ENCODE measurements around the gene DOCK1.

DOCK1 gene

DNA sequence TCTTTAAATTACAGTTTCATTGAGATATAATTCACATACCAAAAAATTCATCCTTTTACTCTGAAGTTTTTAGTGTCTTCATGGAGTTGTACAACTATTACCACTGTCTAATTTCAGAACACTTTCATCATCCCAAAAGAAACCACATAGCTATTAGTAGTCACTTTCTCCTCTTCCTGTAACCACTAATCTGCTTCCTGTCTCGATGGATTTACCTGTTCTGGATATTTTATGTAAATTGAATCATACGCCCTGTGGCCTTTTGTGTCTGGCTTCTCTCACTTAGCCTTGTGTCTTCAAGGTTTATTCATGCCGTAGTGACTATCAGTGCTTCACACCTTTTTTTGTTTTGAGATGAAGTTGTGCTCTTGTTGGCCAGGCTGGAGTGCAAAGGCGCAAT lies 135.5 kb downstream of the DOCK1 start:
- H3K27me3 Mint-ChIP-seq = peaks cover 2% of the 10 kb centered on the region

GRCh38 chr10:127041552-127041951 lies 136.3 kb downstream of the DOCK1 start:
- Mint-ChIP-seq H3K36me3 (no peaks in the 10 kb centered on the region), H3K9me3 (no peaks in the 10 kb centered on the region), H3K4me3 (no peak overlapping the region), H3K27ac (no peak overlapping the region), H3K27me3 (no peaks in the 10 kb centered on the region), H3K4me1 (no peaks in the 10 kb centered on the region)

More for the DNA sequence above, 135.5 kb downstream of the DOCK1 start:
- Mint-ChIP-seq H3K36me3 (no peaks in the 10 kb centered on the region), H3K9me3 (peaks cover 4% of the 10 kb centered on the region), H3K4me1 (no peaks in the 10 kb centered on the region), H3K27ac (no peak overlapping the region), H3K4me3 (no peak overlapping the region)

GRCh38 chr10:127043301-127043700 lies 138.1 kb downstream of the DOCK1 start:
- H3K27me3 Mint-ChIP-seq = no peaks in the 10 kb centered on the region
- H3K4me3 Mint-ChIP-seq = no peak overlapping the region
- no peaks in the 10 kb centered on the region for H3K36me3 Mint-ChIP-seq
- H3K4me1 Mint-ChIP-seq = no peaks in the 10 kb centered on the region
- H3K27ac Mint-ChIP-seq = no peak overlapping the region
- H3K9me3 Mint-ChIP-seq = no peaks in the 10 kb centered on the region

DNA sequence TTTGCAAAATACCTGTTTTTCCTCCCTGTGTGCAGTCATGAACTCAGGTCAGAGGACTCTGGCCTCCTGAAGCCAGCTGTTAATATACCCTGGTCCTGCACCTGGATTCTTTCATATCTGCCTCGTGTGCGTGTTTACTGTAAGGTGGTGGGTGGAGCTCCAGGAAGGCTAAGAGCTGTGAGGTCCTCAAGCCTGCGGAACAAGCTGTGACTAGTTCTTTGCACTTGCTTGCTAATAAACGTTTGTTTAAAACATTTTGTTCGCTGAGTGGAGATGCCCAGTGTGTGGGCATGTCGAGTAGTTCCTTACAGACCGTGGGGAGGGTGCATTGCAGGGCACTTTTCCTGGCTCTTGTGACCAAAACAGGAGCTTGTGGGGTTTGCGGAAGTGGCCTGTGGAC lies 139.0 kb downstream of the DOCK1 start:
- Mint-ChIP-seq H3K27me3 (no peaks in the 10 kb centered on the region), H3K27ac (no peak overlapping the region), H3K4me3 (no peak overlapping the region), H3K9me3 (no peaks in the 10 kb centered on the region), H3K36me3 (no peaks in the 10 kb centered on the region), H3K4me1 (no peaks in the 10 kb centered on the region)

DNA sequence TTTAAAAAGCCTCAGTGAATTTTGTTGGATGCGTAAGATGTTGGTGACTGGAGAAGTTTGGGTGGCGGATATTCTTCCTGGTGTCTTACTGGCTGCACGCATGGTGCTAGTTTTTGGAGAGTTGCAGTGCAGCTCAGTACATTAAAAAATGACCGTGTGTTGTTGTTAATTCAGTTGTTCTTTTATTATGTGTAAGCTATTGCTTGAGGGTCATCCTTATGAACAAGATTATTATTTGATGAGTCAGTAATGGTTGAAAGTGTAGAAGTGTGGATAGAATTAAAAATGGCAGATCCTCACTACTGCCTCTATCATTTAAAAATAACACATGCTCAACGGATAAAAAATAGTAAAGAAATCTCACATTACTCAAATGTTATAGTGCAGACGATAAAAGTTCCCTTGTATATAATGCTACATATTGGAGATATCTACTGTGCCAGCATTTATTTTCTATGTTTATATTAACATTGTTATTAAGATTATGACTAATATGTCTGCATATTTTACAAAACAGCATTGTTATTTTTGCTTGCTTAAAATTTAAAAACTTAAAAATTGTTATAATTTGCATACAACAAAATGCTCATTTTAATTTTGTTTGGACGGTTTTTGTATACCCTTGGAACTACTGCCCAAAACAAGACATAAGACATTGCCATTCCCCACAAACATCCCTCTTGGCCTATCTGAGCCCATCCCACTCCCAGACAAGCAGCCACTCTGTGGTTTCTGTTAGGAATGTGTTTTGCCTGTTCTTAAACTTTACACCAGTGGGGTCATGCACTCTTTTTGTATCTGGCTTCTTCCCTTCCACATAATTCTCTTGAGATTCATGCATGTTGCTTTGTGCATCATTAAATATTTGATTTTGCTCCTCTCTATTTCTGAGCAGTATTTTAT lies 142.0 kb downstream of the DOCK1 start:
- no peak overlapping the region for H3K27ac Mint-ChIP-seq
- no peaks in the 10 kb centered on the region for H3K4me1 Mint-ChIP-seq
- H3K9me3 Mint-ChIP-seq = no peaks in the 10 kb centered on the region
- H3K36me3 Mint-ChIP-seq = no peaks in the 10 kb centered on the region
- H3K27me3 Mint-ChIP-seq = no peaks in the 10 kb centered on the region
- H3K4me3 Mint-ChIP-seq = no peak overlapping the region

DNA sequence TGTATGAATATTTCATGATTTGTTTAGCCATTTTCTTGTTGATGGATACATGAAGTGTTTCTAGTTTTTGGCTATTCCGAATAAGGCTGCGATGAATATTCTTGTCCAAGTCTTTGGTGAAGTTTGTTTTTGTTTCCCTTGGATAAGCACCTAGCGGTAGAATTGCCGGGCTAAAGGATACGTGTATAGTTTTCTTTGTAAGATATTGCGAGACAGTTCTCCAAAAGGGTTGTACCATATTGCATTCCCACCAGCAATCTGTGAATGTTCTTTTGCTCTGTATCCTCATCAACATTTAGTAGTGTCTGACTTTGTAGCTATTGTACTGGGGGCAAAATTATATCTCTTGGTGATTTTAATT lies 142.6 kb downstream of the DOCK1 start:
- Mint-ChIP-seq H3K27ac (no peak overlapping the region), H3K27me3 (no peaks in the 10 kb centered on the region), H3K4me1 (no peaks in the 10 kb centered on the region), H3K4me3 (no peak overlapping the region), H3K36me3 (no peaks in the 10 kb centered on the region), H3K9me3 (no peaks in the 10 kb centered on the region)

- no peaks in the 10 kb centered on the region for H3K4me1 Mint-ChIP-seq
- H3K4me3 Mint-ChIP-seq = no peak overlapping the region
- H3K36me3 Mint-ChIP-seq = no peaks in the 10 kb centered on the region
- H3K27me3 Mint-ChIP-seq = no peaks in the 10 kb centered on the region
- no peaks in the 10 kb centered on the region for H3K9me3 Mint-ChIP-seq
- no peak overlapping the region for H3K27ac Mint-ChIP-seq
These were observed 143.4 kb downstream of the DOCK1 start for GRCh38 chr10:127048630-127049029.

- H3K9me3 Mint-ChIP-seq = no peaks in the 10 kb centered on the region
- no peaks in the 10 kb centered on the region for H3K36me3 Mint-ChIP-seq
These were observed 146.8 kb downstream of the DOCK1 start for GRCh38 chr10:127052001-127052400.

GRCh38 chr10:127055263-127055662 lies 150.0 kb downstream of the DOCK1 start:
- Mint-ChIP-seq H3K4me3 (no peak overlapping the region), H3K27ac (no peak overlapping the region)

More at GRCh38 chr10:127052001-127052400, 146.8 kb downstream of the DOCK1 start:
- H3K4me1 Mint-ChIP-seq = no peaks in the 10 kb centered on the region
- no peak overlapping the region for H3K4me3 Mint-ChIP-seq
- H3K27me3 Mint-ChIP-seq = no peaks in the 10 kb centered on the region
- no peak overlapping the region for H3K27ac Mint-ChIP-seq

DNA sequence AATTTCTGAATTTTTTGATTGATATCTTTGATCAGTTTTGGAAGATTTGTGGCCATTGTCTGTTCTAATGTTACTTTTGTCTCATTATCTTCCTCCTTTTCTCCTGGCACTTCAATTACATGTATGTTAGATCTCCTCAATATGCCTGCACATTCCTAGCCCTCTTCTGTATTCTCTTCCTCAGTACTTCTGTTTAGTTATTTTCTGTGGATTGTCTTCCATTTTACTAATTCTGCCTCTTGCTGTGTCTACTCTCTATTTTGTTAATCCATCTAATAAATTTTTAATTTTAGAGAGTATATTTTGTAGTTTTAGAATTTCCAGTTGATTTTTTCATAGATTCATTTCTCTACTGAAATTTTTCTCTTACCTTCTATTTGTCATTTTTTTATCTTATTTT lies 154.1 kb downstream of the DOCK1 start:
- no peaks in the 10 kb centered on the region for H3K9me3 Mint-ChIP-seq
- no peaks in the 10 kb centered on the region for H3K4me1 Mint-ChIP-seq
- H3K4me3 Mint-ChIP-seq = no peak overlapping the region
- no peak overlapping the region for H3K27ac Mint-ChIP-seq
- no peaks in the 10 kb centered on the region for H3K36me3 Mint-ChIP-seq
- H3K27me3 Mint-ChIP-seq = no peaks in the 10 kb centered on the region

More at GRCh38 chr10:127055263-127055662, 150.0 kb downstream of the DOCK1 start:
- Mint-ChIP-seq H3K27me3 (no peaks in the 10 kb centered on the region), H3K36me3 (no peaks in the 10 kb centered on the region), H3K4me1 (no peaks in the 10 kb centered on the region), H3K9me3 (no peaks in the 10 kb centered on the region)

DNA sequence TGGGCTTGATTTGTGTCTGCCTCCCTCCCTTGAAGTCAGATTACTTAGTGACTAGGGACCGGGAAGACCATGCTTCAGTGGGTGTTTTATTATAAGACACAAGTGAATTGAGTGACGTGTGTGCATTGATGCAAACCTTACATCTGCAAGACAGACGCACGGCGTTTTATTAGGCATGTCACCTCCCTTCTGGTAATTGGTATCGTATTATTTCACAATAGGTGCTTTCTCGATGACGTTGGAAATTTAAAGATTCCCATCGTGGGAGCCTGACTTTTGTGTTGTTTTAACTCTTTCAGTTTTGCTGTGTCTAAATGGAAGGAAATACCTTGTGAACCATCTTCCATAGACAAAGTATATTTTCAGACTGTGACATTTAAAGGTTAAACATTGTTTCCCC lies 158.5 kb downstream of the DOCK1 start:
- H3K27ac Mint-ChIP-seq = no peak overlapping the region
- no peaks in the 10 kb centered on the region for H3K9me3 Mint-ChIP-seq
- peaks cover 2% of the 10 kb centered on the region for H3K27me3 Mint-ChIP-seq
- H3K4me3 Mint-ChIP-seq = no peak overlapping the region
- no peaks in the 10 kb centered on the region for H3K4me1 Mint-ChIP-seq
- no peaks in the 10 kb centered on the region for H3K36me3 Mint-ChIP-seq

- Mint-ChIP-seq H3K9me3 (no peaks in the 10 kb centered on the region), H3K27me3 (peaks cover 2% of the 10 kb centered on the region), H3K4me1 (no peaks in the 10 kb centered on the region), H3K4me3 (no peak overlapping the region), H3K36me3 (no peaks in the 10 kb centered on the region), H3K27ac (no peak overlapping the region)
These were observed 159.2 kb downstream of the DOCK1 start for GRCh38 chr10:127064474-127064873.

GRCh38 chr10:127067542-127068194 lies 162.4 kb downstream of the DOCK1 start:
- no peaks in the 10 kb centered on the region for H3K36me3 Mint-ChIP-seq
- H3K4me1 Mint-ChIP-seq = no peaks in the 10 kb centered on the region
- H3K27ac Mint-ChIP-seq = no peak overlapping the region
- no peak overlapping the region for H3K4me3 Mint-ChIP-seq
- H3K27me3 Mint-ChIP-seq = peaks cover 5% of the 10 kb centered on the region
- no peaks in the 10 kb centered on the region for H3K9me3 Mint-ChIP-seq

DNA sequence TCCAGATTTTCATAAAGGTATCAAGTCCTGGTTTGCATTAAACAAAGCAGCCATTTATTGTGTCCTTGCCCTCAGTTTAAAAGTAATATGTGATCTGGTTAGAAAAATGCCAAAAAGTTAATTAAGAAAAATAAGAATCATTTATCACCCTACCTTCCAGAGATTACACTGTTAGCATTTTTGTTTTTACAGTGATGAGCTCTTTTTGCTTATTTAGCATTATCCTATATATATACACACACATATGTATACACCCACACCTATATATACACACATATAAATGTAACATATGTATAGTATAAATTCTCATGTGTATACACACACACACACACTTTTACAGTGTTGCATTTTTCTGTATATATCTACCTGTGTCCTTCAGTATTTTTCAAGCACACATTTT lies 163.3 kb downstream of the DOCK1 start:
- Mint-ChIP-seq H3K27ac (no peak overlapping the region), H3K27me3 (peaks cover 5% of the 10 kb centered on the region), H3K4me3 (no peak overlapping the region), H3K9me3 (no peaks in the 10 kb centered on the region), H3K4me1 (no peaks in the 10 kb centered on the region), H3K36me3 (no peaks in the 10 kb centered on the region)

GRCh38 chr10:127069436-127069835 lies 164.2 kb downstream of the DOCK1 start:
- H3K36me3 Mint-ChIP-seq = no peaks in the 10 kb centered on the region
- no peaks in the 10 kb centered on the region for H3K9me3 Mint-ChIP-seq
- H3K27ac Mint-ChIP-seq = no peak overlapping the region
- H3K4me1 Mint-ChIP-seq = no peaks in the 10 kb centered on the region
- no peak overlapping the region for H3K4me3 Mint-ChIP-seq
- peaks cover 5% of the 10 kb centered on the region for H3K27me3 Mint-ChIP-seq

- Mint-ChIP-seq H3K27me3 (peaks cover 3% of the 10 kb centered on the region), H3K27ac (no peak overlapping the region), H3K36me3 (no peaks in the 10 kb centered on the region), H3K4me1 (no peaks in the 10 kb centered on the region), H3K9me3 (no peaks in the 10 kb centered on the region), H3K4me3 (no peak overlapping the region)
These were observed 165.9 kb downstream of the DOCK1 start for GRCh38 chr10:127071126-127071525.
